Endodermal cell (in vitro differentiated cells): ENCODE measurements around the gene MISP3. TPM values are rescaled to one million over a fixed set of nuclear protein-coding genes. Genes with fewer than 3 reads are reported as not detected.

ENCODE experiments used
- DNase-seq: peaks from one replicate; pipeline ENCODE4 v3.0.0-alpha.2; 2017
- H3K27ac ChIP-seq: 2 replicates; pipeline ENCODE4 v1.5.1; 2013; ENCODE audit warnings: mild to moderate bottlenecking, low read depth, low read length, moderate library complexity
- H3K27me3 ChIP-seq: 2 replicates; pipeline ENCODE4 v1.6.1; 2013; ENCODE audit warnings: mild to moderate bottlenecking, low read length, moderate library complexity; ENCODE audit not compliant: insufficient read depth, control insufficient read depth, poor library complexity, severe bottlenecking
- H3K36me3 ChIP-seq: 2 replicates; pipeline ENCODE4 v1.7.0; 2013; ENCODE audit warnings: mild to moderate bottlenecking, low read length, moderate library complexity; ENCODE audit not compliant: control insufficient read depth, insufficient read depth
- H3K4me1 ChIP-seq: one replicate; pipeline ENCODE4 v1.7.0; 2013; ENCODE audit warnings: low read length; ENCODE audit not compliant: control insufficient read depth, insufficient read depth
- H3K4me3 ChIP-seq: 2 replicates; pipeline ENCODE4 v1.5.1; 2013; ENCODE audit warnings: mild to moderate bottlenecking, low read length, moderate library complexity
- H3K9ac ChIP-seq: 2 replicates; pipeline ENCODE4 v1.6.1; 2013; ENCODE audit warnings: mild to moderate bottlenecking, low read length, moderate library complexity; ENCODE audit not compliant: poor library complexity, severe bottlenecking; ENCODE audit errors: extremely low read depth
- H3K9me3 ChIP-seq: 2 replicates; pipeline ENCODE4 v1.6.1; 2013; ENCODE audit warnings: mild to moderate bottlenecking, low read length, moderate library complexity; ENCODE audit not compliant: control insufficient read depth
- H3K27ac Mint-ChIP-seq: 2 replicates; pipeline ENCODE4 v1.8.0; 2020; ENCODE audit warnings: mixed read lengths
- H3K27me3 Mint-ChIP-seq: 2 replicates; pipeline ENCODE4 v1.8.0; 2021; ENCODE audit warnings: mild to moderate bottlenecking, mixed read lengths; ENCODE audit not compliant: insufficient read depth
- H3K36me3 Mint-ChIP-seq: 2 replicates; pipeline ENCODE4 v1.8.0; 2020; ENCODE audit warnings: low read depth, mixed read lengths
- H3K4me1 Mint-ChIP-seq: 2 replicates; pipeline ENCODE4 v1.8.0; 2020; ENCODE audit warnings: mixed read lengths
- H3K4me3 Mint-ChIP-seq: 2 replicates; pipeline ENCODE4 v1.8.0; 2020; ENCODE audit warnings: mild to moderate bottlenecking, moderate library complexity, mixed read lengths
- H3K9me3 Mint-ChIP-seq: 2 replicates; pipeline ENCODE4 v1.8.0; 2020; ENCODE audit warnings: mild to moderate bottlenecking, mixed read lengths
- WGBS, 2 experiments: methylation state at CpG; one replicate each; pipeline versions ENCODE4 v1.1.5 to v1.1.7; 2013; ENCODE audit warnings: missing lambda C conversion rate in 2 of 2, mixed read lengths in 1 of 2; ENCODE audit not compliant: insufficient coverage in 1 of 2, insufficient read length in 1 of 2; 5-methylcytosine and 5-hydroxymethylcytosine counted together
- total RNA-seq, 2 donors: library from RNA; stranded (reverse); fragmentation: NEBNext Ultra II Directional in 1 of 2; extraction: Animal tissue kit (Norgen Biotek cat#: 25700) in 1 of 2; gene quantifications; 2 replicates in 1 of 2; 3 replicates in 1 of 2; pipeline ENCODE4 v1.2.1, GENCODE V29; 2021
- TF ChIP-seq, protein P1 (sequence below): fragments of 200-600 bp; sonication (generic); conservative IDR thresholded peaks from 2 replicates; pipeline ENCODE4 v1.5.0; 2021; ENCODE audit warnings: antibody characterized with exemption, mild to moderate bottlenecking

Gene MISP3
- total RNA-seq, 2 donors from 2014 or later, result 0.73 to 1.4 TPM

DNA sequence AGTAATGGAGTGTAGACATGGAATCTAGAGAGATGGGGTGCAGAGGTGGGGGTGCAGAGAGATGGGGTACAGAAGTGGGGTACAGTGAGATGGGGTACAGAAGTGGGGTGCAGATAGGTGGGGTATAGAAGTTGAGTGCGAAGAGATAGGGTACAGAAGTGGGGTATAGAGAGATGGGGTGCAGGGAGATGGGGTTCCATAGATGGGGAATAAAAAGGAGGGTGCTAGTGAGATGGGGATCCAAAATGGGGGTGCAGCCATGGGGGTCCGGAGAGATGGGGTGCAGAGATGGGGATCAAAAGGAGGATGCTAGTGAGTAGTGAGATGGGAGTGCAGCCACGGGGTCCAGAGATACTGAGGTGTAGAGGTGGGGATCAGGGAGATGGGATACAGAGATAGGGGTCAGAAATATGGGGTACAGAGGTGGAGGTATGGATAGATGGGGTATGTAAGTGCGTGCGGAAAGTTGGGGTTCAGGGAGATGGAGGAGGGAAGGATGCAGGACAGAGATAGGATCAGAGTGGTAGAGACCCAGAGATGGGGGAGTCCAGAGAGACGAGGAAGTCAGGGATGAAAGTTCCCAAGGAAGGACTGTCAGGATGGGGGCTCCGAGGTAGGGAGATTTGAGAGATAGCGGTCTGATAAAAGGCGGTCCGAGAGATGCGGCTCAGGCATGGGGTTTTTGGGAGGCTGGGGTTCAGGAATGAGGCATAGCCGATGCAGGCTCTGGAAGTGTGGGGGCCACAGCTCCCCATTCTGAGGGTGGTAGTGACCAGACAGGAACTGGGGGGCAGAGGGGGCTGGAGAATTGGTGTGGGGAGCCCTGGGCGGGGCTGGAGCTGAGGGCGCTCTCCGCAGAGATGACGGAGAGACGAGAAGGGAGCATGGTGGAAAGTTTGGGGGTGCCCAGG lies 14.1 kb upstream of the MISP3 start:
- Histone ChIP-seq H3K9ac (no peak overlapping the region), H3K4me3 (peak overlapping the region; percentile 60), H3K27ac (no peak overlapping the region), H3K27me3 (peaks cover 35% of the 10 kb centered on the region), H3K9me3 (no peaks in the 10 kb centered on the region), H3K4me1 (no peaks in the 10 kb centered on the region), H3K36me3 (no peaks in the 10 kb centered on the region)
- no peak for DNase-seq
- 53 to 56% methylated on average over 11 to 17 of the region's 17 CpGs for WGBS, 2 experiments
- Mint-ChIP-seq H3K27ac (no peak overlapping the region), H3K36me3 (no peaks in the 10 kb centered on the region), H3K9me3 (no peaks in the 10 kb centered on the region), H3K4me1 (no peaks in the 10 kb centered on the region), H3K4me3 (peak overlapping the region; percentile 54), H3K27me3 (peaks cover 56% of the 10 kb centered on the region)
- TF ChIP-seq, protein P1, sequence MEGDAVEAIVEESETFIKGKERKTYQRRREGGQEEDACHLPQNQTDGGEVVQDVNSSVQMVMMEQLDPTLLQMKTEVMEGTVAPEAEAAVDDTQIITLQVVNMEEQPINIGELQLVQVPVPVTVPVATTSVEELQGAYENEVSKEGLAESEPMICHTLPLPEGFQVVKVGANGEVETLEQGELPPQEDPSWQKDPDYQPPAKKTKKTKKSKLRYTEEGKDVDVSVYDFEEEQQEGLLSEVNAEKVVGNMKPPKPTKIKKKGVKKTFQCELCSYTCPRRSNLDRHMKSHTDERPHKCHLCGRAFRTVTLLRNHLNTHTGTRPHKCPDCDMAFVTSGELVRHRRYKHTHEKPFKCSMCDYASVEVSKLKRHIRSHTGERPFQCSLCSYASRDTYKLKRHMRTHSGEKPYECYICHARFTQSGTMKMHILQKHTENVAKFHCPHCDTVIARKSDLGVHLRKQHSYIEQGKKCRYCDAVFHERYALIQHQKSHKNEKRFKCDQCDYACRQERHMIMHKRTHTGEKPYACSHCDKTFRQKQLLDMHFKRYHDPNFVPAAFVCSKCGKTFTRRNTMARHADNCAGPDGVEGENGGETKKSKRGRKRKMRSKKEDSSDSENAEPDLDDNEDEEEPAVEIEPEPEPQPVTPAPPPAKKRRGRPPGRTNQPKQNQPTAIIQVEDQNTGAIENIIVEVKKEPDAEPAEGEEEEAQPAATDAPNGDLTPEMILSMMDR, result no peak

DNA sequence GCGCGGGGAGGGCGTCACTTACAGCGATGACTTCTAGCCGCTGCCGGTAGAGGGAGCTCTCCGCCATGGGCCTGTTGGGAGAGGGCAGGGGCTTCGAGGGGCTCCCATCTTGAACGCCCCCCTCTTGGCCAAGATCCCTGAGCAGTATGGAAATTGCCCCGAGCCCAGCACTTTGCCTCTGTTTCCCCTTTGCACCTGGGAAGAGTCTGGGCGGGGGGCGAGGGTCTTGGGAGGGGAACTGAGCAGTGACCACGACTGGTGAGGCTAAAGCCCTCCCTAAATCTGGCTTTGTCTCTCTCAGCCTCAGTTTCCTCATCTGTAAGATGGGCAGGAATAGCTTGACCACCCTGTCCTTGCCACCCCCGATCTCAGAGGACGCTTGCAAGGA lies 13.5 kb upstream of the MISP3 start:
- no peak overlapping the region for H3K9ac ChIP-seq
- Mint-ChIP-seq H3K27me3 (peaks cover 53% of the 10 kb centered on the region), H3K27ac (no peak overlapping the region), H3K36me3 (no peaks in the 10 kb centered on the region), H3K9me3 (no peaks in the 10 kb centered on the region), H3K4me3 (no peak overlapping the region), H3K4me1 (no peaks in the 10 kb centered on the region)
- no peak overlapping the region for H3K4me3 ChIP-seq
- no peaks in the 10 kb centered on the region for H3K4me1 ChIP-seq
- DNase-seq, result peak; percentile 81
- no peaks in the 10 kb centered on the region for H3K9me3 ChIP-seq
- no peaks in the 10 kb centered on the region for H3K36me3 ChIP-seq
- TF ChIP-seq, protein P1, result peak; percentile 87
- H3K27ac ChIP-seq, result no peak overlapping the region
- peaks cover 35% of the 10 kb centered on the region for H3K27me3 ChIP-seq
- 27 to 43% methylated on average over 13 to 15 of the region's 15 CpGs for WGBS, 2 experiments

DNA sequence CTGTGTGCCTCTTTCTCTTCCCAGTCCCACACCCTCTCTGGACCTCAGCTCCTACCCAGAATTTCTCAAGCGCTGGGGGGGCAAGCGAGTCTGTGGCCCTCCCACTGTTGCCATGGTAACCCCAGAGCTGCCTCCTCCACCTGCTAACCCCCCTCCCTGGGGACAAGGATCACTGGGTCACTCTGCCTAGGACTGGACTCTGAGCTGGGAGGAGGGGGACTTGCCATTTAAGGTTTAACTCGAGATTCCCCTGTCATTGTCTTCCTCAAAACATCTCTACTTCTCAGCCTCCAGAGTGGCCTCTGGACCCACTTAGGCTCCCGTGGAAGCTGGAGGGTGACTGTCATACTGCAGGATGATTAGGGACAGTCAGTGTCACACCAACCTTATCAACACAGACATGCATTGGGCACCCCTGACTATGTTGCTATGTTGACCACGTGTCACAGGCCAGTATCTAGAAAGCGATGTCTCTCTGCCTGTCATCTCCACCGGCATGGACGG lies 12.9 kb upstream of the MISP3 start:
- Histone ChIP-seq H3K4me1 (no peaks in the 10 kb centered on the region), H3K27ac (no peak overlapping the region), H3K27me3 (peaks cover 35% of the 10 kb centered on the region), H3K36me3 (no peaks in the 10 kb centered on the region), H3K9ac (no peak overlapping the region), H3K4me3 (no peak overlapping the region), H3K9me3 (no peaks in the 10 kb centered on the region)
- no peak for DNase-seq
- Mint-ChIP-seq H3K27me3 (peaks cover 47% of the 10 kb centered on the region), H3K4me3 (no peak overlapping the region), H3K27ac (no peak overlapping the region), H3K9me3 (no peaks in the 10 kb centered on the region), H3K4me1 (no peaks in the 10 kb centered on the region), H3K36me3 (no peaks in the 10 kb centered on the region)
- TF ChIP-seq, protein P1, result no peak
- WGBS, 2 experiments, result 53 to 65% methylated on average over 6 to 8 of the region's 8 CpGs
